ENCODE measurements around the gene UBE2V1. TPM values are rescaled to one million over a fixed set of nuclear protein-coding genes. Genes with fewer than 3 reads are reported as not detected.

Gene UBE2V1
- total and polyA plus RNA-seq, 2 of the 13 experiments (the other 11 are each of a cell fraction or from before 2014, with no cell fraction given): 81.3 to 132 TPM

- TF ChIP-seq ZNF768 (CRISPR knock-in tag; IDR thresholded peaks at IDR 0.05) (no peak), ZBTB26 (CRISPR knock-in tag; IDR thresholded peaks at IDR 0.05; ENCODE audit: borderline replicate concordance) (peak; percentile 65; the same call in 1 of the 2 replicates), ZNF484 (CRISPR knock-in tag; IDR thresholded peaks at IDR 0.05; ENCODE audit: borderline replicate concordance, low read depth) (peak; percentile 20; the same call in 1 of the 2 replicates), BRD4 (CRISPR knock-in tag; IDR thresholded peaks at IDR 0.05) (peak; percentile 51; the same call in 1 of the 2 replicates), SIN3A (IDR thresholded peaks at IDR 0.05; ENCODE audit: borderline replicate concordance, low read depth, low read length) (peak; percentile 66; the same call in 1 of the 2 replicates), ZBTB1 (CRISPR knock-in tag; IDR thresholded peaks at IDR 0.05; ENCODE audit: borderline replicate concordance) (no peak), TRIM24 (CRISPR knock-in tag; IDR thresholded peaks at IDR 0.05) (no peak), ZNF44 (CRISPR knock-in tag; IDR thresholded peaks at IDR 0.05) (no peak), ZFP90 (CRISPR knock-in tag; IDR thresholded peaks at IDR 0.05; ENCODE audit: borderline replicate concordance) (0 out of 2 replicates have a peak, but pooled peaks have one; percentile 3), KLF11 (CRISPR knock-in tag; IDR thresholded peaks at IDR 0.05) (0 out of 2 replicates have a peak, but pooled peaks have one; percentile 4), ZC3H4 (CRISPR knock-in tag; IDR thresholded peaks at IDR 0.05; ENCODE audit: borderline replicate concordance) (0 out of 2 replicates have a peak, but pooled peaks have one; percentile 63), SMAD3 (CRISPR knock-in tag; IDR thresholded peaks at IDR 0.05) (peak; percentile 7; the same call in 1 of the 2 replicates), ZNF552 (CRISPR knock-in tag; IDR thresholded peaks at IDR 0.05; ENCODE audit: borderline replicate concordance) (peak; percentile 41; the same call in 1 of the 2 replicates), CBX5 (CRISPR knock-in tag; IDR thresholded peaks at IDR 0.05; ENCODE audit: borderline replicate concordance) (peak; percentile 5; the same call in 1 of the 2 replicates), TP53 (CRISPR knock-in tag; conservative IDR thresholded peaks at IDR 0.05) (0 out of 2 replicates have a peak, but pooled peaks have one; percentile 66), HNRNPL (IDR thresholded peaks at IDR 0.05; ENCODE audit: low read depth, low read length) (no peak), ZSCAN20 (CRISPR knock-in tag; IDR thresholded peaks at IDR 0.05; ENCODE audit: borderline replicate concordance) (peak; percentile 36; the same call in 1 of the 2 replicates), ETV6 (CRISPR knock-in tag; conservative IDR thresholded peaks at IDR 0.05) (0 out of 2 replicates have a peak, but pooled peaks have one; percentile 19)
- TF ChIP-seq, protein P1, sequence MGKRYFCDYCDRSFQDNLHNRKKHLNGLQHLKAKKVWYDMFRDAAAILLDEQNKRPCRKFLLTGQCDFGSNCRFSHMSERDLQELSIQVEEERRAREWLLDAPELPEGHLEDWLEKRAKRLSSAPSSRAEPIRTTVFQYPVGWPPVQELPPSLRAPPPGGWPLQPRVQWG (CRISPR knock-in tag; IDR thresholded peaks at IDR 0.05; ENCODE audit: borderline replicate concordance, low read depth): no peak; the same call in 1 of the 2 replicates
- TF ChIP-seq, protein P2, sequence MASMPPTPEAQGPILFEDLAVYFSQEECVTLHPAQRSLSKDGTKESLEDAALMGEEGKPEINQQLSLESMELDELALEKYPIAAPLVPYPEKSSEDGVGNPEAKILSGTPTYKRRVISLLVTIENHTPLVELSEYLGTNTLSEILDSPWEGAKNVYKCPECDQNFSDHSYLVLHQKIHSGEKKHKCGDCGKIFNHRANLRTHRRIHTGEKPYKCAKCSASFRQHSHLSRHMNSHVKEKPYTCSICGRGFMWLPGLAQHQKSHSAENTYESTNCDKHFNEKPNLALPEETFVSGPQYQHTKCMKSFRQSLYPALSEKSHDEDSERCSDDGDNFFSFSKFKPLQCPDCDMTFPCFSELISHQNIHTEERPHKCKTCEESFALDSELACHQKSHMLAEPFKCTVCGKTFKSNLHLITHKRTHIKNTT (CRISPR knock-in tag; IDR thresholded peaks at IDR 0.05): peak; percentile 75; the same call in 1 of the 2 replicates
- TF ChIP-seq, protein P3, sequence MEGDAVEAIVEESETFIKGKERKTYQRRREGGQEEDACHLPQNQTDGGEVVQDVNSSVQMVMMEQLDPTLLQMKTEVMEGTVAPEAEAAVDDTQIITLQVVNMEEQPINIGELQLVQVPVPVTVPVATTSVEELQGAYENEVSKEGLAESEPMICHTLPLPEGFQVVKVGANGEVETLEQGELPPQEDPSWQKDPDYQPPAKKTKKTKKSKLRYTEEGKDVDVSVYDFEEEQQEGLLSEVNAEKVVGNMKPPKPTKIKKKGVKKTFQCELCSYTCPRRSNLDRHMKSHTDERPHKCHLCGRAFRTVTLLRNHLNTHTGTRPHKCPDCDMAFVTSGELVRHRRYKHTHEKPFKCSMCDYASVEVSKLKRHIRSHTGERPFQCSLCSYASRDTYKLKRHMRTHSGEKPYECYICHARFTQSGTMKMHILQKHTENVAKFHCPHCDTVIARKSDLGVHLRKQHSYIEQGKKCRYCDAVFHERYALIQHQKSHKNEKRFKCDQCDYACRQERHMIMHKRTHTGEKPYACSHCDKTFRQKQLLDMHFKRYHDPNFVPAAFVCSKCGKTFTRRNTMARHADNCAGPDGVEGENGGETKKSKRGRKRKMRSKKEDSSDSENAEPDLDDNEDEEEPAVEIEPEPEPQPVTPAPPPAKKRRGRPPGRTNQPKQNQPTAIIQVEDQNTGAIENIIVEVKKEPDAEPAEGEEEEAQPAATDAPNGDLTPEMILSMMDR (CRISPR knock-in tag; IDR thresholded peaks at IDR 0.05): no peak
- TF ChIP-seq, protein P4, sequence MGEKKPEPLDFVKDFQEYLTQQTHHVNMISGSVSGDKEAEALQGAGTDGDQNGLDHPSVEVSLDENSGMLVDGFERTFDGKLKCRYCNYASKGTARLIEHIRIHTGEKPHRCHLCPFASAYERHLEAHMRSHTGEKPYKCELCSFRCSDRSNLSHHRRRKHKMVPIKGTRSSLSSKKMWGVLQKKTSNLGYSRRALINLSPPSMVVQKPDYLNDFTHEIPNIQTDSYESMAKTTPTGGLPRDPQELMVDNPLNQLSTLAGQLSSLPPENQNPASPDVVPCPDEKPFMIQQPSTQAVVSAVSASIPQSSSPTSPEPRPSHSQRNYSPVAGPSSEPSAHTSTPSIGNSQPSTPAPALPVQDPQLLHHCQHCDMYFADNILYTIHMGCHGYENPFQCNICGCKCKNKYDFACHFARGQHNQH (CRISPR knock-in tag; IDR thresholded peaks at IDR 0.05): 0 out of 2 replicates have a peak, but pooled peaks have one; percentile 16
- TF ChIP-seq, protein P5, sequence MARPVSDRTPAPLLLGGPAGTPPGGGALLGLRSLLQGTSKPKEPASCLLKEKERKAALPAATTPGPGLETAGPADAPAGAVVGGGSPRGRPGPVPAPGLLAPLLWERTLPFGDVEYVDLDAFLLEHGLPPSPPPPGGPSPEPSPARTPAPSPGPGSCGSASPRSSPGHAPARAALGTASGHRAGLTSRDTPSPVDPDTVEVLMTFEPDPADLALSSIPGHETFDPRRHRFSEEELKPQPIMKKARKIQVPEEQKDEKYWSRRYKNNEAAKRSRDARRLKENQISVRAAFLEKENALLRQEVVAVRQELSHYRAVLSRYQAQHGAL (CRISPR knock-in tag; IDR thresholded peaks at IDR 0.05; ENCODE audit: not compliant biosample characterization): peak; percentile 72
These were observed 40.2 kb upstream of the UBE2V1 start (continued) for GRCh38 chr20:50153153-50153499.
